OCI-M2 (cell line): ENCODE results near the gene XPR1.

Experiments used
- DNase-seq: peaks from one replicate; lab custom pipeline; 2025; ENCODE audit not compliant: unreplicated experiment; lab: John Stamatoyannopoulos, UW

XPR1 gene

GRCh38 chr1:180912211-180912800 is 280.5 kb downstream of the XPR1 start:
- no peak for DNase-seq

GRCh38 chr1:180912801-180913565 is 281.2 kb downstream of the XPR1 start, which contains the start of gene KIAA1614:
Gene KIAA1614, plus strand, starts transcription at chr1:180912897. Its CDS starts 347 bp downstream, at chr1:180913244.
- no peak for DNase-seq

GRCh38 chr1:180915426-180915965 is 283.7 kb downstream of the XPR1 start:
- DNase-seq = no peak

GRCh38 chr1:180916012-180916770 is 284.4 kb downstream of the XPR1 start:
- no peak for DNase-seq

- no peak for DNase-seq
Observed at GRCh38 chr1:180916771-180917170, 284.9 kb downstream of the XPR1 start.

GRCh38 chr1:180917306-180918065 is 285.7 kb downstream of the XPR1 start:
- DNase-seq = no peak

GRCh38 chr1:180918519-180918918 is 286.7 kb downstream of the XPR1 start:
- DNase-seq = no peak

- DNase-seq = no peak
Observed at GRCh38 chr1:180919183-180919700, 287.4 kb downstream of the XPR1 start.

- DNase-seq = no peak
Observed at GRCh38 chr1:180920193-180920592, 288.4 kb downstream of the XPR1 start.

- no peak for DNase-seq
Observed at GRCh38 chr1:180920702-180921101, 288.9 kb downstream of the XPR1 start.

GRCh38 chr1:180921386-180921785 is 289.6 kb downstream of the XPR1 start:
- DNase-seq = no peak

GRCh38 chr1:180921891-180922630 is 290.2 kb downstream of the XPR1 start:
- no peak for DNase-seq

- DNase-seq = no peak
Observed at GRCh38 chr1:180922631-180923015, 290.8 kb downstream of the XPR1 start.

GRCh38 chr1:180923021-180923841 is 291.4 kb downstream of the XPR1 start:
- DNase-seq = no peak

GRCh38 chr1:180923887-180924286 is 292.1 kb downstream of the XPR1 start:
- DNase-seq = no peak

GRCh38 chr1:180924939-180925338 is 293.1 kb downstream of the XPR1 start:
- no peak for DNase-seq

GRCh38 chr1:180925471-180926051 is 293.7 kb downstream of the XPR1 start:
- DNase-seq = no peak

- no peak for DNase-seq
Observed at GRCh38 chr1:180926164-180926981, 294.6 kb downstream of the XPR1 start.
